SU-DHL-6 (cell line): ENCODE measurements around the gene CXCR3.

Experiments used
- EZH2phosphoT487 ChIP-seq: fragments of 200-600 bp; sonication (generic), shearing (Covaris generic); conservative IDR thresholded peaks from 2 replicates; pipeline ENCODE4 v1.6.1; 2018; ENCODE audit warnings: mild to moderate bottlenecking, antibody characterized with exemption, low read length, moderate library complexity, mixed read lengths
- TF ChIP-seq, protein P1 (sequence below): fragments of 200-600 bp; sonication (generic); IDR thresholded peaks from one replicate; pipeline ENCODE4 v1.5.1; 2017; ENCODE audit warnings: antibody characterized with exemption, mild to moderate bottlenecking, low read length, moderate library complexity; ENCODE audit not compliant: insufficient read depth, poor library complexity, severe bottlenecking

DNA sequence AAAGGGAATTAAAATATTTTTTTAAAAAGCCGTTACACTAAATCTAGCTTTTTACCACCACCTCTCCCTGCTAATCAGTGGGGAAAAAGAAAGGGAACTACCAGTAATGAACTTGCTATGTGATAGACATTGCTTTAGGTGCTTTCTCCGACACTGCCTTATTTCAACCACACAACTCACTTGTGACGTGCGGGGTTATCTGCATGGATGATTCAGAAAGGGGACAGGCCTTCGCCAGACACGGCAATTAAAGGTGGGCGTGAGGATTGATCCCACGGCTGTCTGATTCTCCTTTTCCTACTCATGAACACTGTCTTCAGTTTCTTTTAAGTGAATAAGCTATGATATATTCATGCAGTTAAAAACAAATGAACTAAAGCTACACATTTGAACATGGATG lies 882 bp upstream of the CXCR3 start:
- TF ChIP-seq, protein P1, sequence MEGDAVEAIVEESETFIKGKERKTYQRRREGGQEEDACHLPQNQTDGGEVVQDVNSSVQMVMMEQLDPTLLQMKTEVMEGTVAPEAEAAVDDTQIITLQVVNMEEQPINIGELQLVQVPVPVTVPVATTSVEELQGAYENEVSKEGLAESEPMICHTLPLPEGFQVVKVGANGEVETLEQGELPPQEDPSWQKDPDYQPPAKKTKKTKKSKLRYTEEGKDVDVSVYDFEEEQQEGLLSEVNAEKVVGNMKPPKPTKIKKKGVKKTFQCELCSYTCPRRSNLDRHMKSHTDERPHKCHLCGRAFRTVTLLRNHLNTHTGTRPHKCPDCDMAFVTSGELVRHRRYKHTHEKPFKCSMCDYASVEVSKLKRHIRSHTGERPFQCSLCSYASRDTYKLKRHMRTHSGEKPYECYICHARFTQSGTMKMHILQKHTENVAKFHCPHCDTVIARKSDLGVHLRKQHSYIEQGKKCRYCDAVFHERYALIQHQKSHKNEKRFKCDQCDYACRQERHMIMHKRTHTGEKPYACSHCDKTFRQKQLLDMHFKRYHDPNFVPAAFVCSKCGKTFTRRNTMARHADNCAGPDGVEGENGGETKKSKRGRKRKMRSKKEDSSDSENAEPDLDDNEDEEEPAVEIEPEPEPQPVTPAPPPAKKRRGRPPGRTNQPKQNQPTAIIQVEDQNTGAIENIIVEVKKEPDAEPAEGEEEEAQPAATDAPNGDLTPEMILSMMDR = no peak
- no peak for TF ChIP-seq EZH2phosphoT487
